Activated CD4-positive, CD25-positive, alpha-beta regulatory T cell treated with anti-CD3 and anti-CD28 coated beads, Interleukin-2, amount 50 U/mL, for 72 hours (primary cell): Measurements from ENCODE around the gene TMEM30A.

Source experiments
- DNase-seq: peaks from one replicate; pipeline ENCODE4 v3.0.0; 2021

Gene TMEM30A

GRCh38 chr6:75291331-75291730 is 6.7 kb upstream of the TMEM30A start:
- no peak for DNase-seq

GRCh38 chr6:75290136-75290945 is 5.7 kb upstream of the TMEM30A start:
- no peak for DNase-seq

- no peak for DNase-seq
Observed at GRCh38 chr6:75288023-75288422, 3.4 kb upstream of the TMEM30A start.

DNA sequence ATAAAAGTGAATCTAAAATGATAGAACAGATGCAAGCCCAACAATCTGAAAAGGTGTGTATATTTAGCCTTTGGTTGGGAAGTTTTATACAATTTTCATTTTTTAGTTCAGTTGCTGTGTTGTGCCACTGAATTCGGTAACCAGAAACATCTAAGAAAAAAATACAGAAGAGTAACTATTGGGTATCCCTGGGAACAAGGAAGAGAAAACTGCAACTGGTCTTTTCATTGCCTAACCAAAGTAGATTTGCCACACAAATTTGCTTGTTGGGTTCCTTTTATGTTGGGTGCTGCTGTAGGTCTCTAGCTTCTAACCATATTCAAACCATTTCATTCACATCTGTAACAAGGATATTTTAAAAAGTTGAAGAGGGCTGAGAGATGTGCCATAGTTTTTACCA is 2.8 kb upstream of the TMEM30A start:
- no peak for DNase-seq

DNA sequence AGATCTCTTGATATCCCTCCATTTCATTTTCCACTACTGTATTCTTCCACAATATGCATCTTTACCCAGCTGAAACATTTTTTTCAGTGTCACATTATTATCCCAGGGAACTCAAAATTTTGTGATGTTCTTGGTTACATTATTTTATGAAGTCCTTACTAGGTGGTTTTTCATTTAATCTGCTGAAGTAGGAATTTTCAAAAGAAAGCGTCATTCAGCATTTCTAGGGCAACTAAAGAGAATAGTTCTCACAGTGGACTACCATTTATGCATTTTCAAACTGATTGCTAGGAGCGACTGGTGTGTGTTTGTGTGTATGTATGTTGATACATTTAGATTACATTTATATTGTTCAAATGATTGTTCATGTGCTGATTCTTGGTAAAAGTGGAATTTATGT is 2.4 kb upstream of the TMEM30A start:
- DNase-seq: no peak

DNA sequence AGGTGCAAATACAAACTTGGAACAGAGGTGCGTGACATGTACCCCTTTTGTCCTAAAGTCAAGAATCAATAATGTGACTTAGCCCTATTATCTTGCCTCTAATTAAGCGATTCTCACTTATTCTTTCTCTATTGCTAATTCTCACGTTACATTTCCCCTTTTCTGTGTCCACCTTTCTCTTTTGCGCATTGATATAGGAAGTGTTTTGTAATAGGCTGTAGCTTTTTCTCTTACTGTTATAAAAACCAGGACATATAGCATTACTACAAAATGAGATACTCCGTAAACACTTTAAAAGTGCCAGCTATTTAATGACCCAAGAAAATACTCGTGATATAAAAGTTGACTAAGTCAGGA is 669 bp upstream of the TMEM30A start:
- DNase-seq: no peak

DNA sequence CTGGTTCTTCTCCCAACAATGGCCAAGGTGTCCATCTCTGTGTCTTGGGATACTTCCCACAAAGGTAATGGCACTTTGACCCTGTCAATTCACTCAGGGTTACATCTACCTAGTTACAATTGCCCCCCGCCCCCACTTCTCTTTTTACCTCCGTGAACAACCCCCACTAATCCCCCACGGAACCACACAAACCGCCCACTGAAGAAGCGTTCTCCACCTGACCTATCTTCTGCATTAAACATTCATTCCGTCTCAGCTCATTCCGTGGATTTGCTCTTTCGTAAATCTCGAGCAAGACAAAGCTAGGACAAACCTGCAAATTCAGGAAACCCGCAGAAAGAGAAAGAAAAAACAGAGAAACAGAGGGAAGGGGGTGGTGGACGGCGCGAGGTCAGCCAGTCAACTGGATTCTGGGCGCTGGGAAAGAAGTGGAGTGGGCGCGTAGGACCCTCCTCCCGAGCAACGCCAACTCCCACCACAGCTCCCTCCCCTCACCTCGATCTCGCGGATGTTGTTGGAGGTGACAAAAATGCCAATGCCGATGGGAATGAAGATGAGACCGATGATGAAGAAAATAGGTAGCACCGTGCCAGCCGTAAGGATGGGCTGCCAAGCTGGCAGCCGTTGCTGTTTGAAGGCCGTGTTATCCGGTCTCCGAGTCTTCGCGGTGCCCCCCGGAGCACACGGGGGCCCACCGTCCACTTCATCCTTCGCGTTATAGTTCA is 523 bp downstream of the TMEM30A start:
- no peak for DNase-seq

DNA sequence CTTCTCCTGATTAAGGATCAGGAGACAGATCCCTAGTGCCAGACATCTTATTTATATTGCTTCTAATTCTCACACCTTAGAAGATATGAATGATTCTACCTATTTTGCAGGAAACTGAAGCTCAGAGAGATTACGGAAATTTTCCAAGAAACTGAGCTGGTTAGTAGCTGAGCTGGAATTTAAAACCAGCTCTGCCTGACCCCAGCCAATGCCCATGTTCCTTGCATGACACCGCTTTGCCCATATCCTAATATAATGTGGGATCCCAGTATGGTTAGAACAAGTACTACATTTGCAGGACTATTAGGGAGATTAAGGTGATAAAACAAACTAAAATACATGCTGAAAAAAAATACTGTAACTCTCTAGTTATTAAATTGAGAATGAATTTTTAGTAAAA is 1.9 kb downstream of the TMEM30A start:
- DNase-seq: no peak

DNA sequence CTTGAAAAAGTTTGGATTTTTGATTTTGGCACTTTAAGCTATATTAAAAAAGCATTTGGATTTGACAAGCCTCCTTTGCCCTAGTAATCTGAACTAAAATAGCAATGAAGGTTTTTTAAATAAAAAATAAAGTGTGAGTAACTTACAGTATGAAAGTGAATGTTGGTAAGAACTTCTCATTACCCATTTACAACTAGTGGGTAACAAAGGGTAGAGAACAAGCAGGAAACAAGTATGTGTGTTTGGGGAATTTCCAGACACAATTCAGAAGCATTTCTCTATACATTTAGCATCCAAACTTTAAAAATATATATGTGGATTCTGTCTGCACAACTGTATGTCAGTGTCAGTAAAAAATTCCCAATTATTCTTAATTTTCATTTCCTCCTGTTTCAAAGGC is 2.9 kb downstream of the TMEM30A start:
- DNase-seq: no peak

- no peak for DNase-seq
Observed at GRCh38 chr6:75280131-75280855, 4.3 kb downstream of the TMEM30A start.

DNA sequence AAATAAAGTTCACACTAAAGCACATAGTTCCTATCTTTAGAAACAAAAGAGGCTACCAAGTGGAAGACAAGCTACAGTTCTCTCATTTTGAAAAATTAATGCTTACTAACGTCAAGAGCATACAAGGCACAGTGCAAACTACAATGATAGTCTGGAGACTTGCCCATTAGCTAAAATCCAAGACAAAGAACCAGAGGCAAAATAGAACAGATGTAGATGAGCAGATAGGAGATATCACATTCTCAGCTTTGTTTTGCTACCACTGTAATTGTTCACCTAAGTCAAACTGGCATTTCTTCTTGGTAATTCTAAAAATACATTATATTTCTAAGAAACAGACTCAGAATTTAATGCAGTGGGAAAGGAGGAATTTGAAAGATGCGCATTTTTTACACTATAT is 5.2 kb downstream of the TMEM30A start:
- no peak for DNase-seq

- DNase-seq: no peak
Observed at GRCh38 chr6:75278474-75279077, 6.0 kb downstream of the TMEM30A start.

DNA sequence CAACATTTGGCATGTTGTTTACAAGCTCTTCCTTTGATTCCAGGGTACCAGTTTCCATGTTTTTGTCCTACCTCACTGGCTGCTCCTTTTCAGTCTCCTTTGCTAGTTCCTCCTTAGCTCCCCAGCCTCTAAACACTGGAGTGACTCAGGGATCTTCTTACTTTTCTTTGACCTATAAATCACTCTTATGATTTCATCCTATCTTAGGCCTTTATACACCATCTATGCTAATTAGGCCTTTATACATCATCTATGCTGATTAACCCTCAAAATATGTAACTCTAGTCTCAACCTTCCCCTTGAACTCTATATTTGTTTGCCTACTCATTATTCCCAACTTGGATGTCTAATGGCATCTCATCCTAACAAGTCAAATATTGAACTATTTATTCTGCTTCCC is 9.5 kb downstream of the TMEM30A start:
- no peak for DNase-seq

- DNase-seq: no peak
Observed at GRCh38 chr6:75273009-75273408, 11.6 kb downstream of the TMEM30A start.

- no peak for DNase-seq
Observed at GRCh38 chr6:75272145-75272840, 12.3 kb downstream of the TMEM30A start.

DNA sequence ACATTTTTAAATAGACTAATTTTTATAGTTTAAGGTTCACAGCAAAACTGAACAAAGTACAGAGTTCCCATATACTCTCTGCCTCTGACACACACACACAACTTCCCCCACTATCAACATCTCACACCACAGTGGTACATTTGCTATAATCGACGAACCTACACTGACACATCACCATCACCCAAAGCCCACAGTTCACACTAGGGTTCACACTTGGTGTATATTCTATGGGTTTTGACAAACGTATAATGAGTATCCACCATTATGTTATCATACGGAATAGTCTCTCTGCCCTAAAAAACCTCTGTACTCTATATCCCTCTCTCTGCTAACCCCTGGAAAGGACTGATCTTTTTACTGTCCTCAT is 15.6 kb downstream of the TMEM30A start:
- DNase-seq: no peak

GRCh38 chr6:75268121-75268987 is 16.2 kb downstream of the TMEM30A start:
- DNase-seq: no peak

DNA sequence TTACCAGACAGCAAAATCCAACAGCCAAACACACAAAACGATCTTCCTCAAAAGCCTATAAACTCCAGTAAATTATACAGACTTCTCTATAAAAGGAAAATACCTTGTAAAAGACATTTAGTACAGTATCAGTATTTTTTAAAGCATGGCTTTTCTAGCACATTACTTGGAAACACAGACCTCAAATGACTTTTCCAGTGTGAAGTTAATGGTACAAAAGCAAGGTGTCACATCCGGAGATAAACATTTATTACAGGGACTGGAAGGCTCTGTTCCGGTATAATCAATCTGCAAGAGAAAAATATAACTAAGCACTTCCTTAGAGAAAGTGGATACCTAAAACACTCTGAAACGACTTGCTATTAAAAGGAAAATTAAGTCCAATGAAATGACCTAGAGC is 17.1 kb downstream of the TMEM30A start:
- DNase-seq: no peak

- DNase-seq: no peak
Observed at GRCh38 chr6:75266716-75267291, 17.8 kb downstream of the TMEM30A start.

DNA sequence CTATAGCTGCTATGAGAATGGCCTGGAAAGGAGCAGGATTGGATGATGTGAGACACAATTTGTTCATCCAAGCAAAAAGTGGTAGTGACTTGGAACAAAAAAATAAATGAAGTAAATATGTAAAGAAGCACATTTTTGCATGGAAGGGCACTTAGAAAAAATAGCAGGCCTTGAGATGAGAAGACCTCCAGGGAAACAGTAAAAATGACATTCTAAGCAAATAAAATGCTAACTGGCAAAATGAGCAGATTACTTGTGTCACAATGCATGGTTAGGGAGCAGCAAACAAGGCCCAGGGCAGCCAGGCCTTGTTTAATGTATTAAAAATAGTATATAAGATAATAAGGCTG is 21.2 kb downstream of the TMEM30A start:
- DNase-seq: no peak

GRCh38 chr6:75262716-75263400 is 21.7 kb downstream of the TMEM30A start:
- no peak for DNase-seq
